Uterus (tissue), 4 donors: ENCODE data around the gene ADRA2A. TPM values are rescaled to one million over a fixed set of nuclear protein-coding genes. Genes with fewer than 3 reads are reported as not detected.

ENCODE experiments used
- DNase-seq, 2 donors: peaks; one replicate each; pipeline ENCODE4 v3.0.0-alpha.2; 2019 to 2020
- H3K27ac ChIP-seq, 2 donors: fragments of 200-600 bp; sonication (generic); 1 replicate in 1 of 2; 2 replicates in 1 of 2; pipeline ENCODE4 v1.5.1; 2016 to 2018
- H3K27me3 ChIP-seq, 2 donors: fragments of 200-600 bp; sonication (generic); one replicate each; pipeline ENCODE4 v1.5.1; 2018 to 2019; ENCODE audit warnings: control low read depth in 1 of 2
- H3K36me3 ChIP-seq, 2 donors: fragments of 200-600 bp; sonication (generic); one replicate each; pipeline ENCODE4 v1.5.1; 2019; ENCODE audit warnings: control low read depth in 1 of 2
- H3K4me1 ChIP-seq, 2 donors: fragments of 200-600 bp; sonication (generic); one replicate each; pipeline ENCODE4 v1.5.1; 2018 to 2019; ENCODE audit warnings: control low read depth in 1 of 2
- H3K4me3 ChIP-seq, 2 donors: fragments of 200-600 bp; sonication (generic); 1 replicate in 1 of 2; 2 replicates in 1 of 2; pipeline ENCODE4 v1.5.1; 2018 to 2019; ENCODE audit warnings: mild to moderate bottlenecking in 1 of 2
- H3K9me3 ChIP-seq, 2 donors: fragments of 200-600 bp; sonication (generic); one replicate each; pipeline ENCODE4 v1.5.1; 2019; ENCODE audit warnings: control low read depth in 1 of 2
- POLR2A ChIP-seq, 2 donors: fragments of 450-650 bp; IDR thresholded peaks; one replicate each; pipeline ENCODE4 v1.6.1; 2016; ENCODE audit warnings: antibody characterized with exemption in 2 of 2, mild to moderate bottlenecking in 1 of 2, moderate library complexity in 1 of 2
- intact Hi-C: fragments of 100-400 bp; cut with DNase I; formaldehyde crosslinking; loops from one replicate; pipeline ENCODE4 v1.15.1; 2023; ENCODE audit warnings: low total_unique reads
- small RNA-seq: library from RNA; depleted of rRNA; stranded (forward); fragments of <200 nt; gene quantifications from one replicate; pipeline ENCODE3, GENCODE V24; 2016
- total RNA-seq, 4 donors: library from RNA; depleted of rRNA in 3 of 4; stranded (reverse); fragments of >200 nt in 3 of 4; gene quantifications; one replicate each; pipeline versions ENCODE4 v1.1.0 to v1.2.4, GENCODE V29; 2014 to 2023
- TF ChIP-seq, protein P1 (sequence below), 4 experiments: fragments of 200-600 bp in 2 of 4; fragments of 450-650 bp in 2 of 4; sonication (generic) in 2 of 4; IDR thresholded peaks; one replicate each; pipeline ENCODE4 v1.5.1; 2016 to 2019; ENCODE audit warnings: antibody characterized with exemption in 4 of 4, mild to moderate bottlenecking in 2 of 4, moderate library complexity in 1 of 4
- donor health status: DM: yes; HTN: yes; CAD: no.

The ADRA2A gene
- total RNA-seq, 4 donors from 2014 or later = 0.26 to 4.9 (median 2.7) TPM

DNA sequence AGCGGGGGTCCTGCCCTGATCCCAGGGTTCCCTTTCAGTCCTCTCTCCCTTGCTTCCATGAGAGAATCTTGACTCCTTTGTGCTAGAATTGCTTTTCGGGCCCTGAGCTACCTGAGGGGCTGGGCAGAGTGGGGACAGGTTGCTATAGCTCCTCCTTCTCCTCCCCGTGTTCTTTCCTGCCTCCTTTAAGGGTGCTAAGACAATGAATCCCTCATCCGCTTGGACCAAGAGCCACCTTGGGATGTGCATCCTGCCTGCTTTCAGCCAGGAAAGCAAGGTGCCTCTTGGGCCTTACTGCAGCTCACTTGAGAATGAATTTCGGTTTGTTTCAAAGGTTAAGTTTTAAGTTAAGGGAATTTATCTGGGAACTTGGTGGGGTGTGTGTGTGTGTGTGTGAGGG, 53.6 kb downstream of the ADRA2A start:
- intact Hi-C loops = no loop called here
- Histone ChIP-seq H3K36me3 (no peaks in the 10 kb centered on the region), H3K4me3 (no peak overlapping the region), H3K4me1 (no peaks in the 10 kb centered on the region), H3K27me3 (no peaks in the 10 kb centered on the region), H3K27ac (no peak overlapping the region), H3K9me3 (no peaks in the 10 kb centered on the region)
- no peak for DNase-seq
- TF ChIP-seq POLR2A (IDR thresholded peaks at IDR 0.05) = no peak
- TF ChIP-seq, protein P1, sequence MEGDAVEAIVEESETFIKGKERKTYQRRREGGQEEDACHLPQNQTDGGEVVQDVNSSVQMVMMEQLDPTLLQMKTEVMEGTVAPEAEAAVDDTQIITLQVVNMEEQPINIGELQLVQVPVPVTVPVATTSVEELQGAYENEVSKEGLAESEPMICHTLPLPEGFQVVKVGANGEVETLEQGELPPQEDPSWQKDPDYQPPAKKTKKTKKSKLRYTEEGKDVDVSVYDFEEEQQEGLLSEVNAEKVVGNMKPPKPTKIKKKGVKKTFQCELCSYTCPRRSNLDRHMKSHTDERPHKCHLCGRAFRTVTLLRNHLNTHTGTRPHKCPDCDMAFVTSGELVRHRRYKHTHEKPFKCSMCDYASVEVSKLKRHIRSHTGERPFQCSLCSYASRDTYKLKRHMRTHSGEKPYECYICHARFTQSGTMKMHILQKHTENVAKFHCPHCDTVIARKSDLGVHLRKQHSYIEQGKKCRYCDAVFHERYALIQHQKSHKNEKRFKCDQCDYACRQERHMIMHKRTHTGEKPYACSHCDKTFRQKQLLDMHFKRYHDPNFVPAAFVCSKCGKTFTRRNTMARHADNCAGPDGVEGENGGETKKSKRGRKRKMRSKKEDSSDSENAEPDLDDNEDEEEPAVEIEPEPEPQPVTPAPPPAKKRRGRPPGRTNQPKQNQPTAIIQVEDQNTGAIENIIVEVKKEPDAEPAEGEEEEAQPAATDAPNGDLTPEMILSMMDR (IDR thresholded peaks at IDR 0.05) = no peak

Small RNA genes lying within 50 kb of the gene (small RNA-seq; reads per million reads assigned to genes)
- gene AL355863.1 = not detected

Other genes with a start within 250 kb of the ADRA2A start
- 100 to 1,000 TPM in 3 of 4 donors, 10 to 100 TPM in 1; 17.4 to 157 (median 138) TPM for gene PDCD4, start 205.1 kb upstream of the ADRA2A start, total RNA-seq
- gene BBIP1, start 157.8 kb upstream of the ADRA2A start, total RNA-seq = 10 to 100 TPM in 3 of 4 donors, 1 to 10 TPM in 1; 10.0 to 36.4 (median 29.4) TPM
- gene SHOC2, start 157.4 kb upstream of the ADRA2A start, total RNA-seq = 100 to 1,000 TPM in 2 of 4 donors, 10 to 100 TPM in 2; 21.3 to 114 (median 92.5) TPM